ENCODE results near the gene TIPIN. TPM values are rescaled to one million over a fixed set of nuclear protein-coding genes. Genes with fewer than 3 reads are reported as not detected.
"Not testable (repeated sequence)": the region's sequence is repeated elsewhere in the genome, so short reads cannot be mapped to it uniquely, and the experiment has no call there.

TIPIN gene
- total RNA-seq, 1 experiment from 2014 or later: 16.1 TPM

DNA sequence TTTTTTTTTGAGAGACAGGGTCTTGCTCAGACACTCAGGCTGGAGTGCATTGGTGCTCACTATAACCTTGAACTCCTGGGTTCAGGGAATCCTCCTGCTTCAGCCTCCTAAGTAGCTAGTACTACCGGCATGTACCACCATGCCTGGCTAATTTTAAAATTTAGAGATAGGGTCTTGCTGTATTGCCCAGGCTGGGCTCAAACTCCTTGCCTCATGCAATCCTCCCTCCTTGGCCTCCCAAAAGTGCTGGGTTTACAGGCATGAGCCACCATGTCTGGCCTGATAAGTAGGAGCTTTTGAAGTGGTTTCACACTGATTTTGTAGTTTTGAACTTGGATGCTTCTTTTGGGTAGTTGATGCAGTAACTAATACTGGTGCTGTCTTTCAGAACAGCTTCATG, 38.0 kb upstream of the TIPIN start:
- Mint-ChIP-seq H3K9me3 (ENCODE audit: unreplicated experiment) (no peaks in the 10 kb centered on the region), H3K4me3 (ENCODE audit: unreplicated experiment) (no peak overlapping the region), H3K27ac (ENCODE audit: low read depth, unreplicated experiment) (peak overlapping the region; percentile 35), H3K36me3 (ENCODE audit: insufficient read depth, unreplicated experiment) (peaks cover 24% of the 10 kb centered on the region), H3K27me3 (ENCODE audit: insufficient read depth, unreplicated experiment) (no peaks in the 10 kb centered on the region), H3K4me1 (ENCODE audit: insufficient read depth, unreplicated experiment) (peaks cover 35% of the 10 kb centered on the region)
- intact Hi-C loops (cut with micrococcal nuclease): no loop called here
- no peak for DNase-seq (ENCODE audit: unreplicated experiment)
- TF ChIP-seq, protein P1, sequence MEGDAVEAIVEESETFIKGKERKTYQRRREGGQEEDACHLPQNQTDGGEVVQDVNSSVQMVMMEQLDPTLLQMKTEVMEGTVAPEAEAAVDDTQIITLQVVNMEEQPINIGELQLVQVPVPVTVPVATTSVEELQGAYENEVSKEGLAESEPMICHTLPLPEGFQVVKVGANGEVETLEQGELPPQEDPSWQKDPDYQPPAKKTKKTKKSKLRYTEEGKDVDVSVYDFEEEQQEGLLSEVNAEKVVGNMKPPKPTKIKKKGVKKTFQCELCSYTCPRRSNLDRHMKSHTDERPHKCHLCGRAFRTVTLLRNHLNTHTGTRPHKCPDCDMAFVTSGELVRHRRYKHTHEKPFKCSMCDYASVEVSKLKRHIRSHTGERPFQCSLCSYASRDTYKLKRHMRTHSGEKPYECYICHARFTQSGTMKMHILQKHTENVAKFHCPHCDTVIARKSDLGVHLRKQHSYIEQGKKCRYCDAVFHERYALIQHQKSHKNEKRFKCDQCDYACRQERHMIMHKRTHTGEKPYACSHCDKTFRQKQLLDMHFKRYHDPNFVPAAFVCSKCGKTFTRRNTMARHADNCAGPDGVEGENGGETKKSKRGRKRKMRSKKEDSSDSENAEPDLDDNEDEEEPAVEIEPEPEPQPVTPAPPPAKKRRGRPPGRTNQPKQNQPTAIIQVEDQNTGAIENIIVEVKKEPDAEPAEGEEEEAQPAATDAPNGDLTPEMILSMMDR (IDR thresholded peaks at IDR 0.05; ENCODE audit: unreplicated experiment): no peak
- no TSS peak for BruUV-seq (replicated peaks)
- POLR2A ChIA-PET: interaction anchor here (1.2 kb wide), 1 partner anchor 11 kb away, joined by 3 read pairs; no protein-coding TSS in a partner anchor
- CTCF ChIA-PET: interaction anchor here (0.6 kb wide), 1 partner anchor 25 kb away, joined by 4 read pairs; no protein-coding TSS in a partner anchor

DNA sequence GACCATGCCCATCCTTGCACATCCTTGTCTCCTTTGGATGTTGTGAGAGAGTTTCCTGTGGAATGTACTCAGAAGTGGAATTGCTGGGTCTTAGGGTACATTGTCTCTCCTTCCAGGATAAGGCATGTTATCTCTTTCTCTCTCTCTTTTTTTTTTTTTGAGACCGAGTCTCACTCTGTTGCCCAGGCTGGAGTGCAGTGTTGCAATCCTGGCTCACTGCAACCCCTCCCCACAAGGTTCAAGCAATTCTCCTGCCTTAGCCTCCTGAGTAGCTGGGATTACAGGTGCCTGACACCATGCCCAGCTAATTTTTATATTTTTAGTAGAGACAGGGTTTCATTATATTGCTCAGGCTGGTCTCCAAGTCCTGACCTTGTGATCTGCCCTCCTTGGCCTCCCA, 36.6 kb upstream of the TIPIN start:
- DNase-seq (ENCODE audit: unreplicated experiment); intact Hi-C loops (cut with micrococcal nuclease); H3K4me3 Mint-ChIP-seq (ENCODE audit: unreplicated experiment); H3K9me3 Mint-ChIP-seq (ENCODE audit: unreplicated experiment); H3K27me3 Mint-ChIP-seq (ENCODE audit: insufficient read depth, unreplicated experiment); BruUV-seq (replicated peaks): not testable (repeated sequence)
- peaks cover 14% of the 10 kb centered on the region for H3K36me3 Mint-ChIP-seq (ENCODE audit: insufficient read depth, unreplicated experiment)
- CTCF ChIA-PET: interaction anchor here (1.0 kb wide), 1 partner anchor 37 kb away, joined by 3 read pairs; the partner anchor contains the start of gene TIPIN
- POLR2A ChIA-PET: interaction anchor here (1.2 kb wide), 1 partner anchor 12 kb away, joined by 3 read pairs; no protein-coding TSS in a partner anchor
- peaks cover 45% of the 10 kb centered on the region for H3K4me1 Mint-ChIP-seq (ENCODE audit: insufficient read depth, unreplicated experiment)
- H3K27ac Mint-ChIP-seq (ENCODE audit: low read depth, unreplicated experiment): peak overlapping the region; percentile 11

DNA sequence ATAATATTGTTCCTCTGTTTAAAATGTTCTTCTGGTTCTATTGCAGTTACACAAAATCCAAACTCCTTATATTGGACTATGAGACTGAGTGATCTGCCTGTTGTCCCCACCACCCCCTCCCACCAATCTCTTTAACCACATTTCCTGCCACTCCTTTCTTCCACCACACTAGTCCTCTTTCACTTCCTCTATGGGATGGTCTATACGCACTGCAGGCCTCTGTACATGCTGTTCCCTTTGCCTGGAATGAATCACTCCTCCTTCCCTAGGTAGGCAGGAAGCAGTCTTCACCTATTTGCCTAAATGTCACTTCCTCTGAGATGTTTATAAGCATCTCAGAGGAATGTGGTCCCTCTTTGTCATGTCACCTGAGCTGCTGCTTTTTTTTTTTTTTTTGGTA, 34.2 kb upstream of the TIPIN start:
- Mint-ChIP-seq H3K4me1 (ENCODE audit: insufficient read depth, unreplicated experiment) (peaks cover 51% of the 10 kb centered on the region), H3K4me3 (ENCODE audit: unreplicated experiment) (peak overlapping the region; percentile 45), H3K36me3 (ENCODE audit: insufficient read depth, unreplicated experiment) (peaks cover 13% of the 10 kb centered on the region), H3K9me3 (ENCODE audit: unreplicated experiment) (no peaks in the 10 kb centered on the region), H3K27me3 (ENCODE audit: insufficient read depth, unreplicated experiment) (no peaks in the 10 kb centered on the region), H3K27ac (ENCODE audit: low read depth, unreplicated experiment) (peak overlapping the region; percentile 85)
- TF ChIP-seq, protein P1 (IDR thresholded peaks at IDR 0.05; ENCODE audit: unreplicated experiment): no peak
- DNase-seq (ENCODE audit: unreplicated experiment): peak; percentile 67
- CTCF ChIA-PET: interaction anchor here (2.4 kb wide), 1 partner anchor 108 kb away, joined by 13 read pairs; the partner anchor contains the start of gene SNAPC5
- intact Hi-C loops (cut with micrococcal nuclease): no loop called here
- no TSS peak for BruUV-seq (replicated peaks)
- POLR2A ChIA-PET: interaction anchor here (1.0 to 7.7 kb wide), 9 partner anchors 9 to 115 kb away, joined by 3 to 158 read pairs (median 5); partner anchors contain the start of genes RPL4, SNAPC5 and ZWILCH

DNA sequence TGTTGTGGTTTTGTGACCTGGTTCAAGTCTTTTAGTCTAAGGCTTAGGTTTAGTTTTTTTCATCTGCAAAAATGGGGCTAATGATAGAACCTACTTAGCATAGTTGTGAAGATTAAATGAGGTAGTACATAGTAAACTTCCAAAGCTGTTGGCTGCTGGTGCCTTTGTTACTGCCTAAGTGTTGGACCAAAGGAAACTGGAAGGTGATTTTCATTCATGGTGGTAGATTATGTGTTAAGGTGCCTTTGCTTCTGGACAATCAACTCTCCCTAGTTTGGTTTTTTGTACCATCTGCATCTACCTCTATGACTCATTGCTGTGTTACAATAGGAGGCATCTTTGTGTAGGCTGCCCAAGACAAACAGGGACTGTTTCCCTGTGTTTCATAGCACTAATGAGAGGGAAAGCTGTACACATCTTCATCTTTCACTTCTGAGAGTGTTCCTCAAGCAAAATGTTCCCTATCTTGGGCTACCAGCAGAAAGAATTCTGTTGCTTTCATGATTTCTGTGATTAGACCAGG, 33.4 kb upstream of the TIPIN start:
- BruUV-seq (replicated peaks): no TSS peak
- peaks cover 13% of the 10 kb centered on the region for H3K36me3 Mint-ChIP-seq (ENCODE audit: insufficient read depth, unreplicated experiment)
- ChIA-PET POLR2A (interaction anchor here (1.0 to 7.7 kb wide), 8 partner anchors 10 to 115 kb away, joined by 3 to 158 read pairs (median 6); partner anchors contain the start of genes RPL4, SNAPC5 and ZWILCH), CTCF (interaction anchor here (2.4 kb wide), 1 partner anchor 108 kb away, joined by 13 read pairs; the partner anchor contains the start of gene SNAPC5)
- peaks cover 46% of the 10 kb centered on the region for H3K4me1 Mint-ChIP-seq (ENCODE audit: insufficient read depth, unreplicated experiment)
- intact Hi-C loops (cut with micrococcal nuclease): loop anchor here (5.0 kb wide), 1 partner anchor 98 kb away; the partner anchor contains the start of gene DIS3L
- peak; percentile 76 for DNase-seq (ENCODE audit: unreplicated experiment)
- peak overlapping the region; percentile 85 for H3K27ac Mint-ChIP-seq (ENCODE audit: low read depth, unreplicated experiment)
- H3K27me3 Mint-ChIP-seq (ENCODE audit: insufficient read depth, unreplicated experiment): no peaks in the 10 kb centered on the region
- H3K4me3 Mint-ChIP-seq (ENCODE audit: unreplicated experiment): peak overlapping the region; percentile 45
- TF ChIP-seq, protein P1 (IDR thresholded peaks at IDR 0.05; ENCODE audit: unreplicated experiment): no peak
- no peaks in the 10 kb centered on the region for H3K9me3 Mint-ChIP-seq (ENCODE audit: unreplicated experiment)

Data from MCF 10A (cell line).